Measurements from ENCODE around the gene SUCO.
"Not testable (repeated sequence)": the region's sequence is repeated elsewhere in the genome, so short reads cannot be mapped to it uniquely, and the experiment has no call there.

The SUCO gene

DNA sequence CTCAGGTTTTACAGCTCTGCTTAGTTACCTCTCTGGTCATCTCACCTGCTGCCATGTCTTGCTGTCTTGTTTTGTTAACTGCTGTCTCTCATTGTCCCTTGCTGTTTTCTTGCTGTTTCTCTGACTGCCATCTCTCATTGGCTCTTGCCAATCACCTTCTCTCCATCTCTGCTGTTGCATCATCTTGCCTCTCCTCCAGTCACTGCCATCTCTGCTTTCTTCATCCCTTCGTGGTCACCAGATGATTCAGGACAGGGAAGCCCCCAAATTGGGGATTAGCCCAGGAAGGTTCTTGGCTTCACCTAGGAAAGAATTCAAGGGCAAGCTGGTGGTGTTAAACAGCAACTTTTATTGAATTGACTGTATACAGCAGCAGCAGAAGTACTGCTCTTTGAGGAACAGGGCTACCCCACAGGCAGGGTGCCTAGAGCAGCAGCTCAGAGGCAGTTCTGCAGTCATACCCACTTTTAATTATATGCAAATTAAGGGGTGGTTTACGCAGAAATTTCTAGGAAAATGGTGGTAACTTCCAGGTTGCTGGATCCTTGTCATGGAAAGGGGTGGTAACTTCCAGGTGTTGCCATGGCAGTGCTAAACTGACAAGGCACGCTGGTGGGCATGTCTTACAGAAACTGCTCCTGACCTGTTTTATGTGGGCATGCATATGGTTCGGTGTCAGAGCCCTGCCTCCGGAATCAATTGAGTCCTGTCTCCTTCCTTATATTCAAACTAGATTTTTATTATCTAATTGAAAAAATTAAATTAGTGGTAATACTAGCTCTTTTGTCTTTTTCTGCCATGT lies 33.4 kb downstream of the SUCO start:
- no peak for DNase-seq (ENCODE audit: low read depth)

DNA sequence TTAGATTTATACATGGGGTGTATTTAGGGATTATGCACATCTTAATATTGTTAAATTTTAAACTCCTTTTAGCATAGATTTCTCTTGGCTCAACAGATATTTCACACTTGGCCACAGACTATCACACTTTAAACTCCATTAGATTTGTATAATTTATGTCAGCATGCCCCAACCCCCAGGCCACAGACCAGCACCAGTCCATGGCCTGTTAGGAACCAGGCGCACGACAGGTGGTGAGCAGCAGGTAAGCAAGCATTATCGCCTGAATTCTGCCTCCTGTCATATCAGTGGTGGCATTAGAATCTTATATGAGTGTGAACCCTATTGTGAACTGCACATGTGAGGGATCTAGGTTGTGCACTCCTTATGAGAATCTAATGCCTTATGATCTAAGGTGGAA lies 34.8 kb downstream of the SUCO start:
- no peak for DNase-seq (ENCODE audit: low read depth)

DNA sequence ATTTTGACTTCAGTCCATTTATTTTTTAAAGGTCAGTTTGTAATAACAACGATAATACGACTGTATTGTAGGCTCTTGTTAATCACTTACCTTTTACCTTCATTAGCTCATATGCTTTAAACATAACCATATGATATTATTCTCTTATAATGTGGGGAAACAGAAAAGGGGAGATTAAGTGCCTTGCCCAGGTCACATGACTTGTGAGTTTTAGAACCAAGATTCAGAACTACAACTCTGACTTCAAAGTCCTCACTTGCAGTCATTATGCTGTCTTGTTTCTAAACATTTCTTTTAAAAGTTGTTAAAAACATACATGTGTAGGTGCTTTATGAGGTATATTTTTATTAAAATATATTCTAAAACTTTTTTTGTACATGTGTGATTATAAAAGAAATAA lies 41.1 kb downstream of the SUCO start:
- DNase-seq (ENCODE audit: low read depth): no peak

DNA sequence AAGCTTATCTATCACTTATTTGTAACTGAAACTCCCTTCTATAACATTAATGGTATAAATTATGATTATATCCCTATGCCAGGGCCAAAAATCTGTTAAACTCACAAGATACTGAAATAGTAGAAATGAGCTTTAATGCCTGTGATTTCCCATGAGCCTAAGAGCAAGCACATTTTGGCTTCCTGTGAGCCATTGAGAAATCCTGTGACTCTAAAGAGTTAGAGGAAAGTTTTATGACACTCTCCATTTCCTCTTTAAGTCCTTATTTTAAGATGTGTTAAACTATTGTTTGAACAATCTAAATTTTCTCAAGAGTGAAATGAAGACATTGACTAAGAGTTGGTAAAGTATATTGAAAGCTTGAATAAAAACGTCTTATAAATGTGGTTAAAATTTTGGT lies 45.6 kb downstream of the SUCO start:
- no peak for DNase-seq (ENCODE audit: low read depth)

DNA sequence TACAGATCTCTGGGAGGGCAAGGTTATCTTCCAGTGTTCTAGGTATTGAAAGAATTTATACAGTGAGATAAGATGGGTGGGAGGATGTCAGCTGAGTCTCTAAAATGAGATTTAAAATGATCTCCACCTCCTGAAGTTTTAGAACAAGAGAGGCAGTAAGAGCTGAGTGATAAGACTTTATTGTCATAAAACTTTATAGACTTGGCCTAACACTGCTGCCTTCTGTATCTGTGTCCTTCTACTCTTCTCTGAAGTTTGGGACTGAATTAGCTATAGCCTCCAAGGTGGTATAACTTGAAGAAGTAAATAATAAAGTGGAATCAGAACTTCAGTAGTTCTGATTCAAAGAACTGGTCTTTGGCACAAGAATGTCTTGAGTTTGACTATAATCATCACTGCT lies 48.3 kb downstream of the SUCO start:
- no peak for DNase-seq (ENCODE audit: low read depth)

DNA sequence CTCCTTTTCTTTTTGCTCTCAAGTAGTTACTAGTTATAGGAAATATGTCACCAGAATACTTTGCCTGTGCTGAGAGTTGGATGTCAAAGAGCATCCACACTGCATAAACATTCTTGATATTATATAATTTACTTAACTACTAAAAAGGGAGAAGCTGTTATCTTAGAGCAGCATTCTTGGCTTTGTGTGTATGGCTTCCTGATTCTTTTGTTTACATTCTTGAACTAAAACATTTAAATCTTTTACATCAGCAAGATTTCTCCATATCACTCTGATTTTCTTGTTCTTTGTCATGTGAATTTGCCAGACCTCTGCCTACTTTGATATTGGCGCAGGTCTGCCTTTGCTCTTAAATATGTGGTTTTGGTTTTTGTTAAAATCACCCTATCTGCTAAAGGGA lies 48.8 kb downstream of the SUCO start:
- DNase-seq (ENCODE audit: low read depth): no peak

DNA sequence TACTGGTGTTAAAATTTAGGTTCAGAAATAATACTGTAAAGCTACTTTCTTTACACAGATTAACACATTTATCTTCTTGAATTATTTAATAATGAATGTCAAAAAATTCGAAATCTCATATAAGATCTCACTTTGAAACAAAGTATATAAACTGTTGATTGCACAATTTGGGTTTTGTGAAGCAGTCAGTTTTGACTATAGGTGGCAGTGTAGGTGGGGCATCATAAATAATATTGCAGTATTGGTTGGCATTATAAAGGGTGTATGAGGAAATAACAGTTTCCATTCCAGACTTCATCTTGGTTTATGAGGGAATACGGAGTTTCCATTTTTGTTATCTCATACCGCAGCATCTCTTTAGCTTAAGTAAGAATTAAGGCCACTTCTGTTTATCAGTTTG lies 49.9 kb downstream of the SUCO start:
- no peak for DNase-seq (ENCODE audit: low read depth)

DNA sequence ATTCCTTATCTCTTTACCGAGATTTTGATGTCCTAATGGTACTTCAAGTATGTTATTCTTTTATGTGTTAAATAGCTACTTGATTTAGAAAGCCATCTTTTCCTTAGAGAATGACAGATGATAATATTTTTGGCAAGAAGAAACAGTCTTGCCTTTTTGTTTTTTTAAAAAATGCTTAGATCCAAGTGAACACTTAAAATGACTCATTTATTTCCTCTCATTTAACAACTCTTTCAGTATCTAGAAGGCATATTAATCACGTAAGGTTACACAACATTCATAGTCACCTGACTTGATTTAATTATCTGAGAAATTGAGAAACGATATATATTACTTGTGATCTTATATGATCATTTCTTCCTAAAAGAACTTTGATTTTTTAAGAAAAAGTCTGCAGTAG lies 52.4 kb downstream of the SUCO start:
- peak; percentile 35 for DNase-seq (ENCODE audit: low read depth)

DNA sequence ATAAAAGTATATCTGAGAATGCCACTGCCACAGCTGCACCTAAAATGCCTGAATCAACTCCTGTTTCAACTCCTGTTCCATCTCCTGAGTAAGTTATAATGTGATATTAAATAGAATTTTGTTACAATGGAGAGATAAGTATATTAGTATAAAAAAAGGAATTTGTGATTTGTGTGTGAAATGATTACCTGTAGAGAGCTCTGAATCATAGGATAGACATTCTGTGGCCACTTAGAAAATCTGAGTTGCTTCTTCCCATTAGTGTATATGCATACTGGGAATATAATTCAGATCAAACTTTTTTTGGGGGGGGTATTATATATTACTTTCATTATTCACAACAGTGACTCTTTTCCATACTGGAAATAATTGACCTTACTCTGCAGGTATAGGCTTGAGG lies 52.9 kb downstream of the SUCO start:
- no peak for DNase-seq (ENCODE audit: low read depth)

DNA sequence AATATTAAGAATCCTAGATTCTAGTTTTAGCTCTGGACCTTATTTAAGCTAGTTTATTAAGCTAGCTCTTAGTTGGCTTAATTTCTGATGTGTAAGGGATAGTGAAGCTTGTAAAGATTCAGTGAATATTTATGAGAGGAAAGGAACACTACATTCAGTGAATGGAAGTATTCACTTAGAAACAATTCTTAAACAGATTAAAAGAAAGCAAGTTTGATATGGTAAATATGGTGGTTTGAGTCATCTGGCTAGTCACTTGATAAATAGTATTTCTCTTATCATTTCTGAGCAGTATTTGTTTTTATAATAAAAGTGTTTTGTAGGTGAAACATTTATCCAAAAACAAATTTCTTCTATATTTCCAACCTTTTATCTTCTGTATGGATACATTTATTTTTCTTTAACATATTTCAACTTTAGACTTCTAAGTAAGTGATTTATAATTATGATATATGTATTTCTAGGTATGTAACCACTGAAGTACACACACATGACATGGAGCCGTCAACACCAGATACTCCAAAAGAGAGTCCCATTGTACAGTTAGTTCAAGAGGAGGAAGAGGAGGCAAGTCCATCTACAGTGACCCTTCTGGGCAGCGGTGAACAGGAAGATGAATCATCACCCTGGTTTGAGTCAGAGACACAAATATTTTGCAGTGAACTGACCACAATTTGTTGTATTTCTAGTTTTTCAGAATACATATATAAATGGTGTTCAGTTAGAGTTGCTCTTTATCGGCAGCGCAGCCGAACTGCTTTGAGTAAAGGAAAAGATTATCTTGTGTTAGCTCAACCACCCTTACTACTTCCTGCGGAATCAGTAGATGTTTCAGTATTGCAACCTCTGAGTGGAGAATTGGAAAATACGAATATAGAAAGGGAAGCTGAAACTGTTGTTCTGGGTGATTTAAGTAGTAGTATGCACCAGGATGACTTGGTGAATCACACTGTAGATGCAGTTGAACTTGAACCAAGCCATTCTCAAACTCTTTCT lies 55.6 kb downstream of the SUCO start:
- peak; percentile 49 for DNase-seq (ENCODE audit: low read depth)

DNA sequence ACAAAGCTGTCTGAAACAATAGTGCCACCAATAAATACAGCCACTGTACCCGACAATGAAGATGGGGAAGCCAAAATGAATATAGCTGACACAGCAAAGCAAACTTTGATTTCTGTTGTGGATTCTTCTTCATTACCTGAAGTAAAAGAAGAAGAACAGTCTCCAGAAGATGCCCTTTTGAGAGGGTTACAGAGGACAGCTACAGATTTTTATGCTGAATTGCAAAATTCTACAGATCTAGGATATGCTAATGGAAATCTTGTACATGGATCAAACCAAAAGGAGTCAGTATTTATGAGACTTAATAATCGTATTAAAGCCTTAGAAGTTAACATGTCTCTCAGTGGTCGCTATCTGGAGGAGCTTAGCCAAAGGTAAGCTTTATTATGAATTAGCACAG lies 56.6 kb downstream of the SUCO start:
- DNase-seq (ENCODE audit: low read depth): no peak

DNA sequence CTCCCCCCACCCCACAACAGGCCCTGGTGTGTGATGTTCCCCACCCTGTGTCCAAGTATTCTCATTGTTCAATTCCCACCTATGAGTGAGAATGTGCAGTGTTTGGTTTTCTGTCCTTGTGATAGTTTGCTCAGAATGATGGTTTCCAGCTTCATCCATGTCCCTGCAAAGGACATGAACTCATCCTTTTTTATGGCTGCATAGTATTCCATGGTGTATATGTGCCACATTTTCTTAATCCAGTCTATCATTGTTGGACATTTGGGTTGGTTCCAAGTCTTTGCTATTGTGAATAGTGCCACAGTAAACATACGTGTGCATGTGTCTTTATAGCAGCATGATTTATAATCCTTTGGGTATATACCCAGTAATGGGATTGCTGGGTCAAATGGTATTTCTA lies 58.5 kb downstream of the SUCO start:
- DNase-seq (ENCODE audit: low read depth): not testable (repeated sequence)

DNA sequence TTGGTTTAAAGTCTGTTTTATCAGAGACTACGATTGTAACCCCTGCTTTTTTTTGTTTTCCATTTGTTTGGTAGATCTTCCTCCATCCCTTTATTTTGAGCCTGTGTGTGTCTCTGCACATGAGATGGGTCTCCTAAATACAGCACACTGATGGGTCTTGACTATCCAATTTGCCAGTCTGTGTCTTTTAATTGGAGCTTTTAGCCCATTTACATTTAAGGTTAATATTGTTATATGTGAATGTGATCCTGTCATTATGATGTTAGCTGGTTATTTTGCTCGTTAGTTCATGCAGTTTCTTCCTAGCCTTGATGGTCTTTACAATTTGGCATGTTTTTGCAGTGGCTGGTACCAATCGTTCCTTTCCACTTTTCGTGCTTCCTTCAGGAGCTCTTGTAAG lies 62.1 kb downstream of the SUCO start:
- DNase-seq (ENCODE audit: low read depth): not testable (repeated sequence)

DNA sequence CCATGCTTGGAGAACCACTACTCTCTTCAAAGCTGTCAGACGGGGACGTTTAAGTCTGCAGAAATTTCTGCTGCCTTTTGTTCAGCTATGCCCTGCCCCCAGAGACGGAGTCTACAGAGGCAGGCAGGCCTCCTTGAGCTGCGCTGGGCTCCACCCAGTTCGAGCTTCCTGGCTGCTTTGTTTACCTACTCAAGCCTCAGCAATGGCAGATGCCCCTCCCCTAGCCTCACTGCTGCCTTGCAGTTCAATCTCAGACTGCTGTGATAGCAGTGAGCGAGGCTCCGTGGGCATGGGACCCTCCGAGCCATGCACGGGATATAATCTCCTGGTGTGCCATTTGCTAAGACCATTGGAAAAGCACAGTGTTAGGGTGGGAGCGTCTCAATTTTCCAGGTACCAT lies 63.8 kb downstream of the SUCO start:
- DNase-seq (ENCODE audit: low read depth): not testable (repeated sequence)

DNA sequence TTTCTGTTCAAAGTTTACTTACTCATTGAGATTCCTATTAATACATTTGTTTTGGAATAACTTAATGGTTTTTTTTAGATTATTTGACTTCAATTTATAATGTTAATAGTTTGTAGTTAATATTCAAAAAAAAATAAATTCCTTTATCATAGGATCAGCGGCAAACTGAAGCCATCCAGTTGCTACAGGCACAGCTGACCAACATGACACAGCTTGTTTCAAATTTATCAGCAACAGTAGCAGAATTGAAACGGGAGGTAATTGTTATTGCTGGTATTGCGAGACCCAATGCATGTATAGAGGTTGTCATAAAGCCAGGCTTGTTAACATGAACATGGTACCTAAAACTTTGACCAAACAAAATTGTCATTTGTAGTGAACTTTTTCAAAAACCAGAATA lies 67.0 kb downstream of the SUCO start:
- no peak for DNase-seq (ENCODE audit: low read depth)

DNA sequence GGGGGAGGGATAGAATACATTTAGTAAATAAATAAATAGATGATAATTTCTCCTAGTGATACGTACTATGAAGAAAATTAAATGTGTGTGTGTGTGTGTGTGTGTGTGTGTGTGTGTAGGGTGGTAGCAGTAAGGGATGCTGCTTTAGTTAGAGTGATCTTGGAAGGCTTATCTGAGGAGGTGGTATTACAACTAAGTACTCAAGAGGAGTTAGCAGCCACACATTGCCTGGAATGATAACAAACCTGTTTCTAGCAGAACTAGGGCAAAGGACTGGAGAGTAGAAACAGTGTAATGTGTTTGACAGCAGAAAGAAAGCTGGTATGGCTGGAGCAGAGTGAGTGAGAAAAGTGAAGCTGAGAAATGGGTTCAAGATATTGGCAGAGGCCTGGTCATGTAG lies 67.7 kb downstream of the SUCO start:
- no peak for DNase-seq (ENCODE audit: low read depth)

DNA sequence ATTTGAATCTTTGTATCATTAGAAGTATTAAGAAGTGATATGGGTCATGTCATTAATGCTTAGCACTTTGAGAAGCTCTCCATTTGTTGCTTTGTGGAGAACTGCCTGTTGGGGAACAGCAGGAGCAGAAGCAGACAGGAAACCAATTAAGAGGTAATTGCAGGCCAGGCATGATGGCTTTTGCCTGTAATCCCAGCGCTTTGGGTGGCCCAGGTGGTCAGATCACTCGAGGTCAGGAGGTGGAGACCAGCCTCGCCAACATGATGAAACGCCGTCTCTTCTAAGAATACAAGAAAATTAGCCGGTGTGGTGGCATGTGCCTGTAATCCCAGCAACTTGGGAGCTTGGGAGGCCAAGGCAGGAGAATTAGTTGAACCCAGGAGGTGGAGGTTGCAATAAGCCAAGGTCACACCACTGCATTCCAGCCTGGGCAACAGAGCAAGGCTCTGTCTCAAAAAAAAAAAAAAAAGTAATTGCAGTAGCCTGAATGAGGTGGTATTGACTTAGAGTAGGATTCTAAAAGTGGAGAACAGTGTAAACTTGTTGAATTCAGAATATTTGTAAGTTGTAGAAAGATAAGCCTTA lies 68.2 kb downstream of the SUCO start:
- no peak for DNase-seq (ENCODE audit: low read depth)

DNA sequence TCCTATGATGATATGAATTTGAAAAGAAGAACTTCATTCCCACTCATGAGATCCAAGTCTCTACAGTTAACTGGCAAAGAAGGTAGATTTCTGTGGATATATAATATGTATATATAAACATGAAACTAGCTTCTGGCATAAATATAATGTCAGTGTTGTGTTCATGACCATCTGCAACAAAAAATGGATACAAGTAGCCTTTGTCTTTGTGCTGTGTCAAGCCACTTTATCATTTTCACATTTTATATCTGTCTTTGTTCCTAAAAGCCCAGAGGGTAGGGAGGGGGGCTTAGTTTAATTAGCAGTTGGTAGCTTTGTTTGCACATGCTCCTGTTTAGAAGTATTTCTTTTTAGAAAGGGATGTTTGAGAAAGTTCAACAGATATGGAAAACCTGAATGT lies 69.8 kb downstream of the SUCO start:
- no peak for DNase-seq (ENCODE audit: low read depth)

DNA sequence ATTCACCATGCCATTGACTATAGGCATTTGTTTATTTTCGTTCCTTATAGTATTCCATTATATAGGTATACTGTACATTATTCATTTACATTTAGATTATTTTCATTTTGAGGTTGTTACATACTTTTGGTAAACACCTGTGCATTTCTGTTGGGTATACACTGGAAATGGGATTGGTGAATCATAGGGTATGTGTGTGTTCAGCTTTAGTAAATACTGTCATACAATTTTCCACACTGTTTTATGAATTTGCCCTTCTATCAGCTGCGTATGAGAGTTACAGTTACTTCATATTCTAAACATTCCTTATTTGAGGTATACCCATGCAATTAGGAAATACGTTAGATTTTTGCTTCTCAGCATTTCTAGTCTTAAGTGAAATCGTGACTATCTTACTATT lies 70.9 kb downstream of the SUCO start:
- DNase-seq (ENCODE audit: low read depth): no peak

DNA sequence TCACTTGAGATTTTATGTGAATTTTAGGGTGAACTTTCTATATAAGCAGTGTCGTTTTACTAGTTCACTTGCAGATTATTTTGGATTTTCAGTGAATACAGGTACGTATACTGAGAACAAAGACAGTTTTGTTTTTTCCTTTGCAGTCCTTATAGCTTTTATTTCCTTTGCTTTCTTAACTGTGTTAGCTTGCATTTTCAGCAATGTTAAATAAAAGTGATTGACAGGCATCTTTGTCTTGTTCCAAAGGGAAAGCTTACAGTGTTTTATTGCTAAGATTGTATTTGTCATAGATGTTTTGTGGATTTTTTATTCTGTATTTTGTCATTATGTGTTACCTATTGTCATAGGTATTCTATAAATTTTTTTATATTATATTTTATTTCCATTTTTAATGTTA lies 72.7 kb downstream of the SUCO start:
- no peak for DNase-seq (ENCODE audit: low read depth)

DNA sequence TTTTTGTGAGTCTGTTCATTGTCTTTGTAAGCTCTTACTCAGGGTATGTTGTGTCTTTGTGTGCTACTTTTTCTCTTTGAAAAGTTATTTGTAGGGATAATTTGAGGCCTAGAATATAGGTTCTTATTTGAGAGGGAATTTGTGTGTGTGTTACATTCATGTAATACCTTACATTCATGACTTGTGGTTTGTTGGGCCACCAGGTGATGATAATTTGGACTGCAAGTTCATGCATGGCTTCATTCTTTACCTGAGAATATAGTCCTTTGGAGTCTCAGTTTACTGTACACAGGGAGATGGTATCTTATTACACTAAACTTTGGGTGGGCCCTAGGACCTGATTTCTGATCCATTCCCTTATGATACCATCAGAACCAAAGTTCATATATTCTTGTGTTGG lies 74.2 kb downstream of the SUCO start:
- DNase-seq (ENCODE audit: low read depth): no peak

DNA sequence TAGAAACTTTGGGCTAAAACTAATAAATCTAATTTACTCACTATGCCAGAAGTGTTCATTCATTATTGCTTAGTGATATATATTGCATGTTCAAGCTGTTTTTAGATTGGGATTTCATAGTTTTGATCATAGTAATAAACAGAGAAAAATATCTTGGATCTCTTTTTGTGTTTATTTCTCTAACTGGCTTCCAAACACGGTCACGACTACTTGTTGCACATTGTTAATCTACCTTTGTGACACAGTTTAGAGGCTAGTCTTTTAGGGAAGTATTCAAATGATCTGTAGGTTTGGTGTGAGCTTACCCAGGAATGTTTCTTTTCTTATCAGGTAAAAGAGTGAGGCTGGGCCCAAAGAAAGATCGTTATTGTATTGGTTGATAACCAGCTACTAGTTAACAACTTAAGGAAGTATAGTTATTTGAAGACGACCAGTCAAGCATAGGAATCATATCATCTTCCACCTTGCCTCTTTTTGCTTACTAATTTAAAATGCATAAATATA lies 75.2 kb downstream of the SUCO start:
- no peak for DNase-seq (ENCODE audit: low read depth)

DNA sequence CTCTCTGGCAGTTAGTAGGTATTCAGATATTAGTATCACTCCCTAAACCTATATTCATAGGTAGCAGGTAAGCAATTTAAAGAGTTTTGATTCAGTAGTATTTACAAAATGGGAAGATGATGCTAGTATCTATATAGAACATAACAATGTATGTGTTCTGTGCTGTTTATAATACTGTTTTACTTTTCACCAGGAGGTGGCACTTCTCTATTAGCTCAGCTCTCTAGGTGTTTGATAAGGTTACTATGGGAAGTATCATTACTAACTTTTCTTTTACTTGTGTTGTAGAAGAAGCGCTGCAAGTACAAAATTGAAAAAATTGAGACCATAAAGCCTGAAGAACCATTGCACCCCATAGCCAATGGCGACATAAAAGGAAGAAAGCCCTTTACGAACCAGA lies 76.6 kb downstream of the SUCO start:
- DNase-seq (ENCODE audit: low read depth): no peak

Data from GM04503 (cell line).